B cell (primary cell): ENCODE data around the gene CYFIP1. TPM values are rescaled to one million over a fixed set of nuclear protein-coding genes. Genes with fewer than 3 reads are reported as not detected.

Experiments used
- ATAC-seq: fragments of 200-7000 bp; cut with Tn5 transposase; one replicate; pipeline ENCODE4 v1.10.0; 2021; ENCODE audit warnings: low read depth, mild to moderate bottlenecking, moderate number of reproducible peaks, moderate library complexity
- CTCF ChIA-PET: fragments of 350-600 bp; sonication (Branson Sonifier 250); formaldehyde crosslinking; loops from one replicate; lab custom pipeline; 2021; ENCODE audit warnings: antibody characterized with exemption, inconsistent platforms; lab: Charles Lee
- POLR2A ChIA-PET: fragments of 350-600 bp; sonication (Branson Sonifier 250); formaldehyde crosslinking; loops from one replicate; lab custom pipeline; 2021; ENCODE audit warnings: antibody characterized with exemption; lab: Charles Lee
- DNase-seq: peaks from one replicate; pipeline ENCODE4 v3.0.0; 2013
- H2AFZ ChIP-seq: 2 replicates; pipeline ENCODE4 v1.6.1; 2012; ENCODE audit warnings: mild to moderate bottlenecking, low read depth, low read length; ENCODE audit not compliant: insufficient read depth, poor library complexity, severe bottlenecking
- H3K27ac ChIP-seq, 2 donors: 1 replicate in 1 of 2; 2 replicates in 1 of 2; pipeline ENCODE4 v1.5.1; 2012 to 2013; ENCODE audit warnings: low read length in 2 of 2, mild to moderate bottlenecking in 2 of 2, moderate library complexity in 1 of 2
- H3K27me3 ChIP-seq, 4 experiments: fragments of 200-600 bp in 1 of 4; sonication (generic) in 1 of 4; replicated peaks in 1 of 4; 1 replicate in 2 of 4; 2 replicates in 2 of 4; pipeline versions ENCODE4 v1.6.1 to v1.7.0; 2013 to 2016; ENCODE audit warnings: low read length in 3 of 4, mild to moderate bottlenecking in 2 of 4, mixed read lengths in 1 of 4, moderate library complexity in 1 of 4; ENCODE audit not compliant: insufficient read depth in 4 of 4, control insufficient read depth in 3 of 4; ENCODE audit errors: control extremely low read depth in 1 of 4
- H3K36me3 ChIP-seq, 2 experiments: replicated peaks in 1 of 2; 1 replicate in 1 of 2; 2 replicates in 1 of 2; pipeline versions ENCODE4 v1.6.1 to v1.7.1; 2013; ENCODE audit warnings: low read length in 1 of 2; ENCODE audit not compliant: insufficient read depth in 2 of 2, control insufficient read depth in 1 of 2; ENCODE audit errors: control extremely low read depth in 1 of 2, extremely low read depth in 1 of 2
- H3K4me1 ChIP-seq, 2 donors: fragments of 200-600 bp in 1 of 2; sonication (generic) in 1 of 2; 1 replicate in 1 of 2; 2 replicates in 1 of 2; pipeline versions ENCODE4 v1.5.1 to v1.6.1; 2013 to 2017; ENCODE audit warnings: low read length in 2 of 2; ENCODE audit not compliant: control insufficient read depth in 2 of 2, insufficient read depth in 2 of 2
- H3K4me2 ChIP-seq: replicated peaks from 2 replicates; pipeline ENCODE3; 2012; ENCODE audit warnings: mild to moderate bottlenecking, low read depth, low read length; ENCODE audit not compliant: poor library complexity, severe bottlenecking
- H3K4me3 ChIP-seq, 5 experiments: fragments of 200-600 bp in 1 of 5; sonication (generic) in 1 of 5; 1 replicate in 3 of 5; 2 replicates in 2 of 5; pipeline versions ENCODE4 v1.5.1 to v1.7.0; 2011 to 2016; ENCODE audit warnings: low read length in 4 of 5, mild to moderate bottlenecking in 4 of 5, low read depth in 2 of 5, control low read depth in 1 of 5, moderate library complexity in 1 of 5; ENCODE audit not compliant: insufficient read depth in 1 of 5; ENCODE audit errors: control extremely low read depth in 1 of 5, extremely low read depth in 1 of 5
- H3K79me2 ChIP-seq: fragments of 200-600 bp; sonication (generic); one replicate; pipeline ENCODE4 v1.6.0; 2016; ENCODE audit warnings: low read length; ENCODE audit not compliant: control insufficient read depth, insufficient read depth
- H3K9ac ChIP-seq: fragments of 200-600 bp; sonication (generic); 2 replicates; pipeline ENCODE4 v1.6.1; 2017; ENCODE audit warnings: mild to moderate bottlenecking, low read length, moderate library complexity
- H3K9me3 ChIP-seq, 3 donors: one replicate each; pipeline versions ENCODE4 v1.6.1 to v1.7.1; 2013; ENCODE audit warnings: low read length in 2 of 3; ENCODE audit not compliant: control insufficient read depth in 2 of 3, insufficient read depth in 1 of 3; ENCODE audit errors: control extremely low read depth in 1 of 3
- H4K20me1 ChIP-seq: 2 replicates; pipeline ENCODE4 v1.6.0; 2012; ENCODE audit warnings: mild to moderate bottlenecking, low read length; ENCODE audit not compliant: insufficient read depth, control insufficient read depth, poor library complexity, severe bottlenecking
- H3K27ac Mint-ChIP-seq: one replicate; pipeline ENCODE4 v1.8.0; 2021; ENCODE audit warnings: mixed read lengths
- H3K27me3 Mint-ChIP-seq: one replicate; pipeline ENCODE4 v1.8.0; 2021; ENCODE audit warnings: mixed read lengths
- H3K4me1 Mint-ChIP-seq: one replicate; pipeline ENCODE4 v1.8.0; 2021; ENCODE audit warnings: mixed read lengths
- H3K4me3 Mint-ChIP-seq: one replicate; pipeline ENCODE4 v1.8.0; 2021; ENCODE audit warnings: mixed read lengths
- H3K9me3 Mint-ChIP-seq: one replicate; pipeline ENCODE4 v1.8.0; 2022; ENCODE audit warnings: mixed read lengths; ENCODE audit not compliant: insufficient read depth
- CTCF ChIP-seq: fragments of 200-600 bp; IDR thresholded peaks from one replicate; pipeline ENCODE4 v1.8.0; 2022; ENCODE audit warnings: antibody characterized with exemption, mild to moderate bottlenecking
- EZH2 ChIP-seq: IDR thresholded peaks from 2 replicates; pipeline ENCODE4 v1.6.1; 2012; ENCODE audit warnings: borderline replicate concordance, low read depth, mild to moderate bottlenecking, moderate library complexity, low read length; ENCODE audit not compliant: insufficient read depth, poor library complexity, severe bottlenecking
- WGBS: methylation state at CpG from one replicate; pipeline ENCODE4 v1.1.5; 2013; ENCODE audit warnings: missing lambda C conversion rate; ENCODE audit not compliant: insufficient coverage; 5-methylcytosine and 5-hydroxymethylcytosine counted together
- intact Hi-C: fragments of 100-400 bp; cut with micrococcal nuclease; formaldehyde crosslinking; loops from one replicate; pipeline ENCODE4 v1.10.0; 2022
- polyA plus RNA-seq: library from polyadenylated mRNA; depleted of rRNA; stranded (reverse); fragments of >200 nt; gene quantifications from 2 replicates; pipeline ENCODE4 v1.2.3, GENCODE V29; 2012
- total RNA-seq, 2 donors: library from RNA; stranded (reverse); fragments of 120-200 nt in 1 of 2; gene quantifications; 1 replicate in 1 of 2; 2 replicates in 1 of 2; pipeline versions ENCODE4 v1.2.3 to v1.2.4, GENCODE V29; 2013 to 2022

The CYFIP1 gene
- total and polyA plus RNA-seq, 2 donors (not counting 1 experiment from before 2014, with no cell fraction given), result 6.2 to 13.5 TPM

- ChIA-PET CTCF (no interaction called here), POLR2A (no interaction called here)
- no peak for DNase-seq
- H4K20me1 ChIP-seq, result no peaks in the 10 kb centered on the region
- Mint-ChIP-seq H3K27ac (no peak overlapping the region), H3K27me3 (no peaks in the 10 kb centered on the region), H3K9me3 (no peaks in the 10 kb centered on the region), H3K4me1 (no peaks in the 10 kb centered on the region), H3K4me3 (no peak overlapping the region)
- WGBS, result 96% methylated on average over 16 of the region's 17 CpGs
- intact Hi-C loops, result no loop called here
- no peak overlapping the region for H3K4me3 ChIP-seq
- H3K9me3 ChIP-seq, result no peaks in the 10 kb centered on the region
- H3K4me1 ChIP-seq, result no peaks in the 10 kb centered on the region
- H3K36me3 ChIP-seq, result no peaks in the 10 kb centered on the region
- no peak overlapping the region for H2AFZ ChIP-seq
- H3K4me2 ChIP-seq, result no peak overlapping the region
- H3K79me2 ChIP-seq, result no peaks in the 10 kb centered on the region
- no peak for TF ChIP-seq EZH2
- no peak for TF ChIP-seq CTCF
- no peaks in the 10 kb centered on the region for H3K27me3 ChIP-seq
- no peak for ATAC-seq
- no peak overlapping the region for H3K27ac ChIP-seq
- no peak overlapping the region for H3K9ac ChIP-seq
Observed at GRCh38 chr15:22893081-22893480, 87.1 kb downstream of the CYFIP1 start.

- no peak for TF ChIP-seq CTCF
- 100% methylated on average over 3 of the region's 9 CpGs for WGBS
- CTCF ChIA-PET, result no interaction called here
Observed at GRCh38 chr15:22892333-22892732, 87.8 kb downstream of the CYFIP1 start.

More at GRCh38 chr15:22892333-22892732, 87.8 kb downstream of the CYFIP1 start:
- intact Hi-C loops, result no loop called here
- Histone ChIP-seq H3K4me3 (no peak overlapping the region), H3K79me2 (no peaks in the 10 kb centered on the region), H4K20me1 (no peaks in the 10 kb centered on the region), H3K36me3 (no peaks in the 10 kb centered on the region), H2AFZ (no peak overlapping the region), H3K4me1 (no peaks in the 10 kb centered on the region), H3K27ac (no peak overlapping the region), H3K27me3 (no peaks in the 10 kb centered on the region), H3K4me2 (no peak overlapping the region), H3K9me3 (no peaks in the 10 kb centered on the region), H3K9ac (no peak overlapping the region)
- POLR2A ChIA-PET, result no interaction called here
- no peak for ATAC-seq
- no peaks in the 10 kb centered on the region for H3K9me3 Mint-ChIP-seq
- H3K4me1 Mint-ChIP-seq, result no peaks in the 10 kb centered on the region
- H3K27ac Mint-ChIP-seq, result no peak overlapping the region
- no peak overlapping the region for H3K4me3 Mint-ChIP-seq
- no peak for DNase-seq
- no peaks in the 10 kb centered on the region for H3K27me3 Mint-ChIP-seq
